CD4-positive, alpha-beta T cell treated with Interleukin-10 for 1 hour (primary cell): Measurements from ENCODE around the gene SEMA5A.

Experiments used
- DNase-seq: peaks from one replicate; pipeline ENCODE4 v3.0.0-alpha.2; 2020

The SEMA5A gene

DNA sequence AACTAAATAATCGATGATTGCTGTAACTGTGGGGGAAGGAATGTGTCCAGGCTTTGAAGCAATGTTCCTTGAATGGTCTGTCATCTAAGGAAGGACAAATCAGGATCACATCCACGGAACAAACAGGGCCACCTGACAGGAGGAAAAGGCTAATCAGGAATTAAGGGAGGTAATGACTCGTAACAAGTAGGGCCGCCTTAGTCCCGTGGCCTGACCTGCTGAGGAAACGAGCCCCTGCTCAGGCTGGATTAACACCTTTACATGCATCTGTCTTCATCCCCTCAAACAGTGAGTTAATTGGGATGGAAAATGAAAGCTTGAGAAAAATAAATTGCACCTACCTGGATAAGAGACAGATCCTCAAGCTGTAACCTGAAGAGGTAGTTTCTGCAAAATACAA lies 227.8 kb downstream of the SEMA5A start:
- no peak for DNase-seq

DNA sequence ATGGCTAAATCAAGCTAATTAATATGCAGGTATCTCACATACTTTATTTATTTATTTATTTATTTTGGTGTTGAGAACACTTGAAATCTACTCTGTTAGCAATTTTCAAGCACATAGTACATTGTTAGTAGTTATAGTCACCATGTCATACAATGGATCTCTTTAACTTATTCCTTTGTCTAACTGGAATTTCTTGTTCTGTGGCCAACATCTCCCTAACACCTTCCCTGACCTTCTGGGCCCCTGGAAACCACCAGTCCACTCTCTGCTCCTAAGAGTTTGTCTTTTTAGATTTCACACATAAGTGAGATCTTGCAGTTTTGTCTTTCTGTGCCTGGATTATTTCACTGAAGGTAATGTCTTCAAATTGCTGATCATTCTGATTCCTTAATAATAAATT lies 229.1 kb downstream of the SEMA5A start:
- DNase-seq, result no peak

DNA sequence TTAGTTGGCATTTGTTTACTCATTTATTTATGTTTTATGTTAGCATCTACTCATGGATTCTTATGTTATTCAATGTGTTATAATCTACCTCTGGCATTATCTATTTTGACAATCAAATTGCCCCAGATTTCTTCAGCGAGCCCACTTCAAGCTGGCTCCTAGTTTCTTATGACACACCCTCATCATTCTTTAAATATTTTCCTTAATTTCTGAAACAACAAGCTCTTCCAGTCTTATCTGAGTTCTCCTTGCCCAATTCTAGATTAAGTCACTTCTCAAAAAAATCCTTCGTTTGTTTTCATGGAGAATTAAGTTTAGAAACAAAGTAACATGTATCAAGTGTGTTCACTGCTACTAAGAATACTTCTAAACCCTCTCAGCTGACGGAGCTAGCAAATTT lies 229.8 kb downstream of the SEMA5A start:
- no peak for DNase-seq

DNA sequence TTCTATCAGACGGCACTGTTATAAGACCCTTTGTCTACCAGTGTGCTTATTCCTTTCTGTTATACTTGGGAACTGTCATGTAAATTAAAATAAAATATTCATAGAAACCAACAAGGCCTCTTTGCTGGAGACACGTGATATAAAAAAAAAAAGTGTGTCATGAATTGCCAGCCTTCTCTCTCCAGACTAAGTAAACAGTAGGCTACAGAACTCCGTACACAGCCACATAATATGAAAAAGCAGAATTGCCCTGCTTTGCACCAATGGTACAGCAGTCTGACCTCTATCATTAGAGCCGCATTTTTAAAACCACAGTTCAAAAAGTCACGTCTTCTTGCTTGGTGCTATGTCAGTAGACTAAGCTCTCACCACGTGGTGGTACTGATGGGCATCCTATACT lies 231.3 kb downstream of the SEMA5A start:
- DNase-seq, result no peak

DNA sequence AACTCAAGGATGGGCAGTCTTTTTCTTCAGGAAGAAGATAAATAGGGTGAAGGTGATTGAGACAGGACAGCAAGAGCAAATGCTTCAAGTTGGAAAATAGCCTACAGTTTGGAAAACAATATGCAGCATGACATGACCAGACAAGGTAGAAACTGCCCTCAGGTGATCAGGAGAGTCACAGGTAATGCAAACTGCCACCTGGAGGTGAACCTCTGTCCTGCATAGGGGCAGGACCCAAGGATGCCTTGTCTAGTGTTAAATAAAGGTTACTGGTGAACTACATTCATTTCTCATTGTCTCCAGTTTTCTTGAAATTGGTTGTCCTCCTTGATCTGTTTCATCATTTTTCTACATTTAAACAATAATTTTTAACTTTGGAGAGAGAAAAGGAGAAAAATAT lies 232.1 kb downstream of the SEMA5A start:
- DNase-seq, result no peak

DNA sequence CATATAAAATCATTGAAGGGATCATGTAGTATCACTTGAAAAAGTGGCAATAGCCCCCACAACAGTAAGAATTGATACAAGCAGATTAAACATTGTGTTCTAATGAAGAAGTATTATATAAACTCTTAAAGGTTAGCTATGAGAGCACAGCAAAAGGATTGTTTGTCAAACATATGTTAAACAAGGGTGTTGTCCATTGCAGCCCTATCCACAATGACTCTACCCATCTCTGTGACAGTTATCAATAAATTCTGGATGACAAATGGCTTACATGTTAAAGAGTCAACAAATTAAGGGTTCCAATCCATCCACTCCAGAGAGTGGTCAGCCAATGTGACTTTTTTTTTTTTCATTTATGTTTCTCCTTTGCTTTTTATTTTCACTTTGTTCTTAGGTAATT lies 238.7 kb downstream of the SEMA5A start:
- DNase-seq, result no peak

DNA sequence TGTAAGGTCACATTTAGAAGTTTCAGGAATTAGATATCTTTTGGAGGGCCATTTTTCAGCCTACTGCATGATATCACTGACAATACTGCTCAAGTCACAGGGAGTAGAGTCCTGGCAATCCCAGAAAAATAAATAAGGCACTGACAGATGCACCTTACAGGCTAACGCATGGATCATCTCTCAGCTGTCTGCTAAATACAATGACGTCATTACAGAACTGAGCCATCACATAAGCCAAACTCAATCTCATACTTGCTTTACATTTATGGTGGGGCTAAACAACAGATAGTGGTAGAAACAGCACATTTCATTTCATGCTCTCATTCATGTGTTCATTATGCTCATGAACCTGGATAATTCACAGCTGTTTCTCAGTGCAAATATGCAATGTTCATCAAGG lies 243.7 kb downstream of the SEMA5A start:
- no peak for DNase-seq

DNA sequence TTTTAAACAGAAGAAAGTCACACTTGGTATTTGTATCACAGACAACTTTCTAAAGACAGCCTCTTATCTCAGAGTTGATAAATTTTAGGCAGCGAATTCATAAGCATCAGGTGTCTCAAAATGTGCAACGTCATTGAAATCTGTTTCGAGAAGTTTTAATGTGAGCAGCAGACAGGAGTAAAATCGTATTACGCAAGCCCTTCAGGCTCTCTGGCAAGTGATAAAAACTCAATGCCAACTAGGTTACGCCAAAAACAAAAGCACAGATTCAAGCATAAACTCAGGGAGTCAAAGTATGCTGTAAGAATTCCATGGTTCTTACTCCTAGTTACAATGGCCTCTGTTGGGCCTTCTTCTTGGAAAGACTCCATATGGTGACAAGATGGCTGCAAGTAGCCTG lies 244.7 kb downstream of the SEMA5A start:
- DNase-seq, result no peak

DNA sequence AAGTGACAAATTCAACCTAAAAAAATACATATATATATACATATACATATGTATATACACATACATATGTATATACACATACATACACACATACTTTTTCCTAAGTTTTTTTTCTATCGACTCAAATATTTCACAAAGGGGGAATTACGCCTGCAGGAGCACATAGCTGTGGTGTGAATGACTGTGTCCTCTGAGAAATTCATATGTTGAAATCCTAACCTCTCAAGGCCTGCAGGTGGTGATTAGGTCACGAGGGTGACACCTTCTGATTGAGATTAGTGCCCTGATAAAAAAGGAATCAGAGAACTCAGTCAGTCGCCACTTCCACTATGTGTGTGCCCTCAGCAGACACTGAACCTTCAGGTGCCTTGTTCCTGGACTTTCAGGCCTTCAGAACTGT lies 248.7 kb downstream of the SEMA5A start:
- DNase-seq, result no peak

DNA sequence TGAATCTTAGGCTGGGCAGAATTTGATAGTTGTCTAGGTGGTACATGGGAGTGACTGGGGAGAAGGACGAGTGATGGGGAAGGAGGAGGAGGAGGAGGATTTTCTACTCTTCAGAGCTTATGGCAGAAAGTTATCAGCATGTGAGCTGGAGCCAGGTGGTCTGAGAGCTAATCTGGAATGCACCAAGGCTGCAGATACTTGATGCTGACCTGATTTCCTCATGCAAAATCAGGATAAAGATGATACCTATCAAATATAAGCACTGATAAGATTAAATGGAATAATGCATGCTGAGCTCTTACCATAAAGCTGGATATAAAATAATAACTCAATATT lies 250.4 kb downstream of the SEMA5A start:
- DNase-seq, result no peak

DNA sequence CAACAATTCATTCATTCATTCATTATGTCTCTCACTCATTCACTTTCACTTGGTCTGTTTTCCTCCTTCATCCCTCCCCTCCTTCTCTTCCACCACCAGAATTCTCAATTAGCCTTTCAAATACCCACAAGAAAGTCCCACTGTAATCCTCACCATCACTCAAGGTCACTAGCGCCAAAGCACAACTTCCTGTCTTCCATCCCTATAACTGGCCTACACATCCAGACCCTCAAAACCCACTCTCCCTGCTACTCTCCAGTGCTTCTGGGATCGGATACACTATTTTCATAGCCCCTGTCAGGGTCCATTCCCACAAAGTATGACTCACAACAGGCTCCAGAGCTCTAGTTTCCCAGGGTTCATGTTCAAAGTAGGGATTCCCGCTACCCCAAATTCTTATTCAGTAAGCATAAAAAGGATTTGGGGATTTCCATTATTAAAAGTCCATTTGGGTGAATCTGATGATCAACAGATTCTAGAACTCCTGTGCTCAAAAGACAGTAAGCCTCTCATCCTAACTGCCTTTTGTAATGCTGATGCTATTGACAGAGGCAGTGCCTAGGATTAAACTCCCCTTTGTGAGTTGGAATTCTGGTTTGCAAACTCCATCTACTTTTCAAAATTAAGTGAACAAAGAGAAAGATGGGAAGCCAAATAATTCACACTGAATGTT lies 250.9 kb downstream of the SEMA5A start:
- no peak for DNase-seq

DNA sequence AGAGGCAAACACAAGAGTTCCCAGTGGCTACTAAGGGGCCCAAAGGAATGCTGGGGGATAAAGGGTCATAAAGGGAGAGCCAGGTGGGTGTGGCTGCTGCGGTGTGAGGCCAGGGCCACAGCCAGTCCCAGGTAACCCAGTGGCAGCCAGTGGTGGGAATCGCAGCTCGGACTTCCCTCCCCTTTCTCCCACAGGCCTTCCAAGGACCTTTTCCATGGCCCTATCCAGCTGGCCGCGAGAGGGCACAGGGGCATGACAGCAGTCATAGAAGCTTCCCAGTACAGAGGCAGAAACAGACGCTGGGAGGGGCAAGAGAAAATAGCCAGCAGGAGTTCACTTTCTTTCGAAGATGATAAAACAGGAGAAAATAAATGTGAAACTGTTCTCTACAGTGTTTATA lies 257.6 kb downstream of the SEMA5A start:
- DNase-seq, result no peak

DNA sequence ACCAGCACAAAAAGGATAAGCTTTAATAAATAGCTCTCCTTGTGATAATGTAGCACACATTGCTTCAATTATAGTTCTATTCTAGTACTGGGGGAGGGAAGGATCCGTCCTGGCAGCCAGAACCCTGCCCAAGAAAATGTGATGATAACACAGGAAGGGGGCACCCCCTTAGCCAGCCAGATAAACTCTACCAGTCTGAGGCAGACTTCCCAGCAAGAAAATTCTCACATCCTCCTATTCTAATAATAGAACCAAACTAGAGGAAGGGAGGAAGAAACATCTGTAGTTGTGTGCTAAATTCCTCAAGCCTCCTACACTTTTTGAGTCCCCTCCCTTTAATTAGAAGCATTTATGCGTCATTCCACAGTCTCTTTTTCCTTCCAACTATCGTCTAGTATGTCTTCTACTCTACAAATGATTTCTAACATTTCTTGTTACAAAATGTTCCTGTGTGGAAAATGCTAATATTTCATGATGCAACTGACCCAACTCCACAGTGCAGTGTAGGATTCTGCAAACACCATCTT lies 261.0 kb downstream of the SEMA5A start:
- no peak for DNase-seq

DNA sequence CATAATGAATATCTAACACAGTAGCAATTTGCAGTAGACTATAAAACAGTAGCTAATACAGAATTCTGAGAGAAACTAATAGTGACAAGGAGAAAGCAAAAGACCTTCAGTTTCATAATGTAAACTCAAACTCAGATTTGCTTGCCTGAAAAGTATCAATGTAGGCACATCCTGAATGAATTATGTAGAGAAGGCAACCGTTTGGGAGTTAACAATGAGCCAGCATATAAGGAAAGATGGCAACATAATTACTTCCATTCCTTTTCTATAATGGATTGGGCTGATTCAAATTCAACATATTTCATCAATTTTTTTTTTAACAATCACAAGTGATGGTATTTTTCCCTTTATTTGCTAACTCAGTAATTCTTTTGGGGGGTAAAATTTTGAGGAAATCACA lies 261.6 kb downstream of the SEMA5A start:
- DNase-seq, result no peak

DNA sequence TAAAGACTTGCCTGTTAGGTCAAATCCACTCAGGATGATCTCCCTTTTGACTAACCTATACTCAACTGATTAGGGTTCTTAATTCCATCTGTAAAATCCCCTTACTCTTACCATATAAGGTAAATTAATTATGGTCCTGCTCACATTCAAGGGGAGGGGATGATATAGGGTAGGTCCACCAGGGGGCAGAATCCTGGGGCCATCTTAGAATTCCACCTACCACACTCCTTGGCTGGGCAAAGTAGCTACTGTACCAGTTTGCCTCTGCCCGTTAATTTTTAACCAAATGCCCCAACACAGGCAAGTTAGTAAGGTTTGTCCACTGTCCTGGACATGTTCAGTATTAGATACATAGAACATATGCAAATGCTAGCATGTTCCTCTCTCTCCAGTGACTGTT lies 262.4 kb downstream of the SEMA5A start:
- DNase-seq, result no peak

DNA sequence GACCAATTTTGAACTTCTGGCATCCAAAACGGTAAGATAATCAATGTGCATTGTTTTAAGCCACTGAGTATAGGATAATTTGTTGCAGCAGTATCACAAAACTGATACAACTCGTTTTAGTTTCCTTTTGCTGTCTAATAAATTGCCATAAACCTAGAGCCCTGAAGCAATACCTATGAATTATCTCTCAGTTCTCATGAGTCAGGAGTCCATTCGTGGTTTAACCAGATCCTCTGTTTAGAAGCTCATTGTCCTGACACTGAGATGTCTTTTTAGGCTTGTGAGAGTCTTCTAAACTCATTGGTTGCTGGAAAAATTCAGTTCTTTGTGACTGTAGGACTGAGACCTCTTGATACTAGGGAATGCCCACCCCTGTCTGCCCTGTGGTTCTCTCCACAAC lies 262.9 kb downstream of the SEMA5A start:
- no peak for DNase-seq

DNA sequence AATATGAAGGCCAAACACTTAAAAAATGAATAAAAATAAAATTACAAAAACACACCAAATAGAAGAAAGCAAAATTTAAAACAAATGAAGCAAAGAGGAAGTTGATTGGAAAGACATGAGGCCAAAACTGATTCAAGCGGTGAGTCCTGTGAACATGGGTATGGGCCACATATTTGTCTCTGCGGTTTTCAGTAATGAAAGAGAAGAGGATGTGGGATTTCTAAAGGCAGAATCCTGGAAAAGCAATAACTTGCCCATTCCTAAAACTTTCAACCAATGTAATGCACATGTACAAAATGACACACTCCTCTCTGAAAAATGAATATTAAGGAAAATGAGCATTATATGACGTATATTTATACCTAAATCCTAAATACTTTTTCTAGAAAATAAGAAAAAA lies 263.7 kb downstream of the SEMA5A start:
- no peak for DNase-seq

DNA sequence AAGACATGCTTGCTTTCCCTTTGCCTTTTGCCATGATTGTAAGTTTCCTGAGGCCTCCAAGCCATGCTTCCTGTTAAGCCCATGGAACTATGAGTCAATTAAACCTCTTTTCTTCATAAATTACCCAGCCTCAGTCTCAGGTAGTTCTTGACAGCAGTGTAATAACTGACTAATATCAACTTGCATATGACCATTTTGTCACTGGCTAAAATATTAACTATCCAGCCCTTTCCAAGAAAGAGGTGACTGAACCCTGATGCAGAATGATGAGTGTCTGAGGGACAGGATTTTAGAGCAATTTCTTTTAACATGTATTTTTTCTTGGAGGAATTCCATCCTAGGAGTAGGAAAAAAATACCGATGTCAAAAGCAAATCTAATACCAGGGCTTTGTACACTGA lies 266.1 kb downstream of the SEMA5A start:
- DNase-seq, result no peak

DNA sequence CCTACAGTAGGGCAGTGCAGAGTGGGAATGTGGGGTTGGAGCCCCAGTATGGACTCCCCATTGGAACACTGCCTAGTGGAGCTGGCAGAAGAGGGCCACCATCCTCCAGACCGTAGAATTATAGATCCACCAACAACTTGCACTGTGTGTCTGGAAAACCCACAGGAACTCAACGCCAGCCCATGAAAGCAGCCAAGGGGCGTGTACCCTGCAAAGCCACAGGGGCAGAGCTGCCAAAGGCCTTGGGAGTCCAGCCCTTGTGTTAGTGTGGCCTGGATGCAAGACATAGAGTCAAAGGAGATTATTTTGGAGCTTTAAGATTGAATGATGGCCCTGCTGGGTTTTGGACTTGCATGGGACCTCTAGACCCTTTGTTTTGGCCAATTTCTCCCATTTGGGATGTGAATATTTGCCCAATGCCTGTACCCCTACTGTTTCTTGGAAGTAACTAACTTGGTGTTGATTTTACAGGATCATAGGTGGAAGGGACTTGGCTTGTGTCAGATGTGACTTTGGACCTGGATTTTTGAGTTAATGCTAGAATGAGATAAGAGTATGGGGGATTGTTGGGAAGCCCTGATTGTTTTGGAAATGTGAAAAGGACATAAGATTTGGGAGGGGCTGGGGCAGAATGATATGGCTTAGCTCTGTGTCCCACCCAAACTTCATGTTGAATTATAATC lies 266.8 kb downstream of the SEMA5A start:
- no peak for DNase-seq

DNA sequence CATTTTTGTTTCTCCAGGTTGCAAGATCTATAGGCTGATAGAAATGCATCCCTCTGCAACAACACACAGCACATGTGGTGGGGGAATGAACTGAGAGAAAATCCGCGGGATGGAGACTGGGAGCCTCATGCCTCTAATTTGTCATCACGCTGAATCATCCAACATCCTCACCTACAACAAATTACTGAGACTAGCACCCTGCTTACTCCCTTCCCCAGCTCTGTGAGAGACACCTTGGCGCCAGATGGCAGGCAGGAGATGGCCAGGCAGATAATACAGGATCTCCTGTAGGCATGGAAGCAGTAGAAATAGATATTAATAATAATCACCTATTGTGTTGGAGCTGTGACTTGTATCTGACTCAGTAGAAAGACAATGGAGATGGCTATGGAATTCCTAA lies 276.9 kb downstream of the SEMA5A start:
- no peak for DNase-seq

DNA sequence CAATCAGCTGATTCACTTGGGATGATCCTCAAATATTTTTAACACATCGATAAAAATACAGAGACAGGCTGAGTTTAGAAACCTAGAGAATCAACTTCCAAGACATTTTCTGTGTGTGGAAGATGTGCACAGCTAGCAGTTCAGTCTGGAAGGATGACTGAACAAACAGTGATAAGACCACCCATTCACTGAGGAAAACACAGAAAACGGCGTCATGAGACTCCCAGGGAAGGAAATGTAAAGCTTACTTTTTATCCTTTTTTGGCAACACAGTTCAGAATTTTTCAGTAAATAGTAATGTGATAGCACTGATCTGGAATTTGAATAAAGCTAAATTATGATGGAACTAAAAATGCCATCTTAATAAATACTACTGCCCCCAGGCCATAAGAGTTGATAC lies 277.6 kb downstream of the SEMA5A start:
- DNase-seq, result no peak

DNA sequence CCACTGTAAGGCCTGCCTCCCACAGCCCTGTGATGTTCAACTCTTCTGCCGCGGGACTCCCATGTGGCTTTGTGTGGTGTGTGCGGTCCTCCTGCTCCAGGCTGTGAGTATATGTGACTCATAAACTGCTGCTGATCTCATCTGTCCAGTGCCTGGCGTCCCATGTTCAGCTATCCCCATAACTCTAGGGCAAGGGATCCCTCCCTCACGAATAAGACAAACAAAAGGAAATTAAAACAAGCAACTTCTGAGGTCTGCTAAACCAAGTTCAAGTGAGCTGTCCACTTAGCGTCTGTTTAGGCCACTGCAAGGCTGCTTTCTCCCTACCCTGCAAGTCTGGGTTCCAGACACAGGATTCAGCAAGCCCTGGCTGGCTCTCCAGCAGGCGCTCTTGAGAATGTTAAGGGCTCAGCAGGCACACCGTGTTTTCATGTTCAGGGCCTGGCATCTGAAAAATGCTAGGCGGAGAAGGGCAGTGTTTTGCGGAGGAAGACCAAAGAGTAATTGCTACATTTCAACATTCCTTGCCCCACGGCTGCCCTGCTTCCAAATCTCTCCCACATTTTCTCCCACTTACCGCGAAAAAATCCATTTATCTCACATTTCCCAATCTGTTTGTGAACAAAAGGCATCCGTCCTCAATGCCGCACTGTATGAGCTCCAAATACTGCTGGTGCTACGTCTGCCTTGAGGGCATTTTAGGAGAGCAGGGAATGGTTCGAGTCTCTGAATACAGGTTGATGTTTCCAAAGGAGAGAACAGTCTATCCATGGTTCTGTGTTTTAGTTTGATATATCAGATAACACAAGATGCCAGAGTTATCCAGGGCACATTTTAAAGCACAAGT lies 280.2 kb downstream of the SEMA5A start:
- no peak for DNase-seq

DNA sequence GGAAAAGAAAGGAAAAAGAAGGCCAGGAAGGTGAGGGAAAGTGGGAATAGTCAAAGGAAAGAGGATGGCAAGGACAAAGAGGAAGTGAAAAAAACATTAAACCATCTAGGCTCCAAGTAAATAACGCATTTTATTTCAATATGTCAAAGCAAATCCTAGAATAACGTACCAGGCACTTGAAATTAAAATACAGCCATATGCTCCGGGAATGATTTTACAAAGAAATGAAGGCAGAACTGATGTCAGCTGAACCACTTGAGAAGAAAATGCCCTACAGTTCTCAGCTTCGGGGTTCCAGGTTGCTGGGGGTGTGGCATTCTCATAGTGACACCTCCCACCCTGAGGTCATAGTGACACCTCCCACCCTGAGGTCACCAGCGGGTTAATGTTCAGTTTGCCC lies 281.6 kb downstream of the SEMA5A start:
- no peak for DNase-seq

DNA sequence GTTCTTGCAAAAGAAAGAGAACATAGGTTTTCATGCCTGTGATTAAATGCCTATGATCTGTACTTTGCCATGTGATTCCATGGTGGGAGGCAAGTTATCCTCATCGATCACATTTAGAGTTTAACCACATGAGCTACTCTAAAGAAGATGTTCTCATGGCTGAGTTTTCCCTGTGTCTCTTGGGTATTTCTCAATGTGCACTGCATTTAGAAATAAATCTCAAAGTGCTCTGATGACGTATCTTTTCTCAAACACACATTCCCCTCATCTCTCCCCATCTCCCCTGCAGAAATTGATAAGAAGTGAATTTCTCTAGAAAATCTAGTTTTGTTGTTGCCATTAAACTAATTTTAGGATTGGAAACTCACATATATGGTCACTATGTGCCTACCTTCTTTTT lies 282.2 kb downstream of the SEMA5A start:
- no peak for DNase-seq
